ENCODE data around the gene ULBP2.
"Not testable (repeated sequence)": the region's sequence is repeated elsewhere in the genome, so short reads cannot be mapped to it uniquely, and the experiment has no call there.

ULBP2 gene

DNA sequence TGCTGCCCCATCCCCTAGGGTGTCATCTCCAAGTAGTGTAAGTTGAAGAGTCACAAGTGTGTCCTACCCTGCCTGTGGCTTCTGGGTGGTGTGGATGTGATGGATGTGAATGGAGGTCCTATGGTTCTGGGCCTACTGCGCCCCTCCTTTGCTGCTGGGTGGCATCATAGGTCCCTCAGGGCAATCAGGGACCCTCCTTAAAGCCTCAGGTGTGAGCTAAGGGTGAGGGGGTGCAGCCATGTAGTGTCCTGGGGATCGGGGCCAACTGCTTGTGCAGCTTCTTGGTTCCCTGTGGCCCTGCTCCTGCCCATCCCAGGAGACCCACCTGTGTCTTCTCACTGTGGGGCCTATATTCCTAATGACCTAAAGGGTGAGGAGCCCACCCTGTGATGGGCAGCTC is 24.5 kb downstream of the ULBP2 start:
- not testable (repeated sequence) for DNase-seq (ENCODE audit: low read depth in 2 of 3, low spot score in 1 of 3)

DNA sequence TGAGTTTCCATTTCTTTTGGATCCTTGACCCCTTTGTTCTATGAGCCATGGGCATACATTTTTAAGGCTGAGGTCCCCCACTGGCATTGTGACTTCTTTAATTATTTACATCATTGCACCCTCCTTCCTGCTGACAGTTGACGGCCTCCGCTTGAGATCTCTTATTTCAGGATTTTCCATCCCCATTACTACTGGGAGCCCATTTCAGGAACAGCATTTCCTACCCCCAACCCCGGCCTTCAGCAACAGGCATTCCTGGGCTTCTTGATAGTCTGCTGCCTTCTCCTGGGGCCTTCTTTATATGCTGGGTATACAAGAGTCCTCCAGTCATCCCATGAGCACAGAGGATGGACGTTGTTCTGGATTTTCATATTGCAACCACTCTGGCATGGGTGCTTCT is 25.8 kb downstream of the ULBP2 start:
- DNase-seq (ENCODE audit: low read depth in 2 of 3, low spot score in 1 of 3) = no peak

DNA sequence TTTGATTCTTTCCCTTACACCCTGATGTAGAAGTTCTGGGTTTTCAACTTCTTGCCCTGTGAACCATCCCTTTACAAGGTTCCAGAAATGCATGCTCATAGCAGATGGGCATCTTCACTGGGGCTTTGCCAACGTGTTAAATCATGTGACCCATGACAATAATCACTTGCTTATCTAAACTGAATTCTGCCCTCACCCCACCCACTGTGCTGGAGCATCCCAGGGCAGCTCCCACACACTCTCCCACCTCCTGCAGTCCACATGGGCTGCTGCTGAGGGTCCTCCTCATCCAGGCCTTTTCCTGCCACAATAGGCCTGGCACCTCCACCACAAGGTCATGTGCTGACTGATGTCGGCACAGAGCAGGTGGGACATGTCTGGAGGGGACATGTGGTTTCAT is 26.2 kb downstream of the ULBP2 start:
- DNase-seq (ENCODE audit: low read depth in 2 of 3, low spot score in 1 of 3) = not testable (repeated sequence)

DNA sequence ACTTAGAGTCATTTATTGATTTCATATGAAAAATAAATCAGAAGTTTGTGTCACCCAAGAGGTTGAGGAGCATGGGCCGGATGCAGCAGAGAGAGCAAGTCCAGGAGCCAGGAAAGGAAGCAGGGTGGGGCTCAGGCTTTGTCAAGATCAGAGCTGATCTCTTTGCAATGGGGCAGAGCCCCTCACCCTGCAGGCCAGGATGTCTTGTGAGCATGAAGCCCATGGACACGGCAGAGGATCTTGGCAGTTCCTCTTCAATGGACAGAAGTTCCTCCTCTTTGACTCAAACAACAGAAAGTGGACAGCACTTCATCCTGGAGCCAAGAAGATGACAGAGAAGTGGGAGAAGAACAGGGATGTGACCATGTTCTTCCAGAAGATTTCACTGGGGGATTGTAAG is 27.1 kb downstream of the ULBP2 start:
- DNase-seq (ENCODE audit: low read depth in 2 of 3, low spot score in 1 of 3) = not testable (repeated sequence)

DNA sequence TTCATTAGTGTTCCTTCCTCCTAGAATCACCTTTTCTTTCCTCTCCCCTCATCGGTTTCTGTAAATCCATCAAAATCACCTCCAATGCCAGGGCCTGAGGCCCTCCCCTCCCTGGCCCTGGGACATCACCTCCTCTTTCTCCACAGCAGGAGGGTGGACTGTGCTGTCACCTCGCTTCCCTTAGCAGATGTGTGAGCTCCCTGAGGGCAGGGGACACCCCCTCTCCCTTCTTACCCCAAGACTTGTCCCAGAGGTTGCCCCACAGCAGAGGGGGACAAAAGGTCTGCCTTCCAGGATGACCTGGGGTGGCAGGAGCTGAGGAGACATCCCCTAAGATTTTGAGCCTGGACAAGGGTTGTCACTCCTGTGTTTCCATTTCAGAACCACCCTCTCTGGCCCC is 27.8 kb downstream of the ULBP2 start:
- DNase-seq (ENCODE audit: low read depth in 2 of 3, low spot score in 1 of 3) = no peak

DNA sequence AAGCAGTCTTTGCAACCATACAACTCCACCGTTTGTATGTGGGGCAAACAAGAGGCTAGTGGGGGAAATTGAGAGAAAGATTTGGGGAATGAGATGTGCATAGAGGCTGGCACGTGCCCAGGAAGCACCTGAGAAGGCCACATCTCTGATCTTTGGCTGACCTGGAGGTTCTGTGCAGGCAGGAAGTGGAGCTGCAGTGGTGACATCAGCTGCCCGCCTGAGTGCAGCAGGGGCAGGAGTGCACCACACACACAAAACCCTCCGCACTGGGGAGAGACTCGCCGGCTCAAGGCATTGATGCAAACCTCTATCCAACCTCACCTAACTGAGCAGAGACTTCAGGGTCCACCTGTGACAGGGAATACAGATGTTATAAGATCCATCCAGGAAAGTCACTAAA is 32.6 kb downstream of the ULBP2 start:
- DNase-seq (ENCODE audit: low read depth in 2 of 3, low spot score in 1 of 3) = not testable (repeated sequence)

DNA sequence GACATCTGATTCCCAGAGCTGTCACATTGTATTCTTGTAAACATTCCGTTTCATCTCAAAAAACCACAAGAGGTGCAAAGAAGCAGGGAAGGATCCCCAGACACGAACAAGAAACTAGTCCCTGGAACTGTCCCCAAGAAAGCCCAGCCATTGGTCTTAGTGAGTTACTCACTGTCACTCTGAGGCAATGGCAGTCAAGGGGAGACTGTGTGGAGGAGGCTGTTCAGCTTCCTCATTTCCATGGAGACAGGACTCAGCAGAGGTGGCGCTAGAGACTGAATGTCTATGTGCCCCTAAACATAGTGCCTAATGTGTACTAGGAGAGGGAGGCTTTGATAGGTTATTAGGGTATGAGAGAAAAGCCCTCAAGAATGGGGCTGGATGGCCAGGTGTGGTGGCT is 33.0 kb downstream of the ULBP2 start:
- no peak for DNase-seq (ENCODE audit: low read depth in 2 of 3, low spot score in 1 of 3)

DNA sequence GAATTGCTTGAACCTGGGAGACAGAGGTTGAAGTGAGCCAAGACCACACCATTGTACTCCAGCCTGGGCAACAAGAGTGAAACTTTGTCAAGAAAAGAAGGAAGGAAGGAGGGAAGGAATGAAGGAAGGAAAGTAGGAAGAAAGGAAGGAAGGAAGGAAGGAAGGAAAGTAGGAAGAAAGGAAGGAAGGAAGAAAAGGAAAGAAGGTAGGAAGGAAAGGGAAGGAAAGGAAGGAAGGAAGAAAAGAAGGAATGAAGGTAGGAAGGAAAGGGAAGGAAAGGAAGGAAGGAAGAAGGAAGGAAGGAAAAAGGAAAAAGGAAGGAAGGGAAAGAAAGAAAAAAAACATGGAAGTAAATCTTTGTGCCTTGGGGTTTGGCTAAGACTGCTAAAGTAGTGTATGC is 33.6 kb downstream of the ULBP2 start:
- DNase-seq (ENCODE audit: low read depth in 2 of 3, low spot score in 1 of 3) = no peak

DNA sequence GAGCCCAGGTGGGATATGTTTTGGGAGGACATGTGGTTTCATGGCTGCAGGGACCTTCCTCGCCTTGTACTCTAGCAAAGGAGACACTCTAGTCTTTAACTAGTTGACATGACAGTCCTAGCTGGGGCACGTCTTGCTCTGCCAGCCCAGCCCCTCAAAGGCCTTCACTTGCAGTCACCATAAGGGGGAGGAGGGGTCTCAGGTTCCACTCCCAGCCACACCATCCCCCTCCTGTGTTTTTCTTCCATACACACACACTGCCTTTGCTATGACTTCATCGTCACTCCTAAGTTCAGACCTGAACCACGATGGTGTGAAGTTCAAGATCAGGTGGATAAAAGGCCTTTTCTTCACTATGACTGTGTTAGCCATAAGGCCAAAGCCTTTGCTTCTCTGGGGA is 35.4 kb downstream of the ULBP2 start:
- no peak for DNase-seq (ENCODE audit: low read depth in 2 of 3, low spot score in 1 of 3)

DNA sequence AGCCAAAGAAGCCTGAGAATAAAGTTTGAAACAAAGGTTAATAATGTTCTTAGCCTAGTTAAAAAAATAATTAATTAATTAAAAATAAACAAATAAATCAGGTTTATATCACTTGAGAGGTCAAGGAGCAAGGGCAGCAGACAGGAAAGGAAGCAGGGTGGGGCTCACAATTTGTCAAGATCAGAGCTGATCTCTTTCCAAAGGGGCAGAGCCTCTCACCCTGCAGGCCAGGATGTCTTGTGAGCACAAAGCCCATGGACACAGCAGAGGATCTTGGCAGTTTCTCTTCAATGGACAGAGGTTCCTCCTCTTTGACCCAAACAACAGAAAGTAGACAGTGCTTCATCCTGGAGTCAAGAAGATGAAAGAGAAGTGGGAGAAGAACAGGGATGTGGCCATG is 36.8 kb downstream of the ULBP2 start:
- DNase-seq (ENCODE audit: low read depth in 2 of 3, low spot score in 1 of 3) = no peak

DNA sequence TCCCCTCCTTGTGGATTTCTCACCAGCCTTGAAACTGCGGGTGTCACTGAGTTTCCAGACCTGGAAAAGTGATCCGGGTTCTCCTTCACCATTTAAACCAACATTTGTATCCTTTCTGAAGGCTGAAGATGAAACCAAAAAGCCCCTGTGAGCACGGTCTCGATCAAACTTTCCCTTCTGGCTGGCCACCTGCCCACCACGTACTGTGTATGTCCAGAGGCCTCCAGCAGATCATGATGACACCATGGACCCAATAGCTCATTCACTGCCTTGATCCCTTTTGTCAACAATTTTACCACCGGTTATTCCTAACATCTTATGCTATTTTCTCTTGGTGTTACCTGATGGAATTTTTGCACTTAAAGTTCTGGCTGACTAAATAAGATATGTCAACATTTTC is 37.5 kb downstream of the ULBP2 start:
- DNase-seq (ENCODE audit: low read depth in 2 of 3, low spot score in 1 of 3) = no peak

DNA sequence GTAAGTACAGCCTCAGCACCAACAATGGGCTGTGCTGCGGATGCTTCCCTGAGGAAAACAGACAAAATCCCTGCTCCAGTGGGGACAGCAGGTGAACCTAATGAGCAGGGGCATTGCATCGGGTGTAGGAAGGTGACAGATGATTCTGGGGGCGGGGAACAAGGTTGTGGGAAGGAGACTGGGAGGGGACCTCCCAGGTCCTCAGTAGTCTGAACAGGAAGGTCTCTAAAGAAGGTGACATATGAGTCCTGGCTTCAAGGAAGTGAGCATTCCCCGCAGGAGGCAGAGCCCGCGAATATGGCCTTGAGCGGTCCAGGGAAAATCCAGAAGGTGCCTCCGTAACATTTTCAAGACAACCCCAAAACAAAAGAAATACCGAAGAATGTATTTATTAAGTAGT is 41.3 kb downstream of the ULBP2 start:
- no peak for DNase-seq (ENCODE audit: low read depth in 2 of 3, low spot score in 1 of 3)

DNA sequence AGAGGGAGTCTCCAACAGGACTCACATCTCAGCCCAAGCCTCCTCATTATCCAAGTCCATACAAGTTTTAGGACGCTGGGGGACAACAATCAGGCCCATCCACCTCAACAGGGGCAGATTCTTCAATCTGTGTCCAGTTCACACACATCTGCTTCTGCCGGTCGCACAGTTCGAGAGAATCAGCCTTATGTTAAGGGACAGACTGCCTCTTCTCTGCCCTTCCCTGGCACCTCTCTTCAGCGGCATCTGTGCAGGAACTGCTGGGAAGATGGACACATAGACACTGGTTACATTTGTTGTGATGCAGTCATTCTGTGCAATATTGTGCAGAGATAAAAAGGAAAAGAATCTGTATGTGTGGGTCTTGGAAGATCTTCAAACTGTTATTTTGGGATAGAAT is 43.0 kb downstream of the ULBP2 start:
- no peak for DNase-seq (ENCODE audit: low read depth in 2 of 3, low spot score in 1 of 3)

DNA sequence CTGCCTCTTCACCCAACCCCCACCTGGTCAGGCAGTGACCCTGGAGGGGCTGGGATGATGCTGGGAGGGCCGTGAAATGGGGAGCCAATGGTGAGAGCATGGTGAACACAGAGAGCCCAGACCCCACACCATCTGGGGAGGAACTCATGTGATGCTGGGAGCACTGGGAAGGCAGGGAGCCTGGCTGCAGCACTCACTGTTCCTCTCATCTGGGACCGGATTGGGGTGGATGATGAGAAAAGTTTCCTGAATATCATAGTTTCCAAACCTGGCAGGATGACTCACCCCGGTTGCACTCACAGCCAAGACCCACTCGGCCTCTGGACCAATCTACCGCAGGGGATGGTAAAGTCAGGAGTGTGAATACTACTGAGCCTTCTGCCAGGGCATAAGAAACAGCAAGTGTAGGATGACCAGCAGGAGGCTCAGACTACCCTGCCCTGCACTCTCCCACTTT is 43.7 kb downstream of the ULBP2 start:
- no peak for DNase-seq (ENCODE audit: low read depth in 2 of 3, low spot score in 1 of 3)

DNA sequence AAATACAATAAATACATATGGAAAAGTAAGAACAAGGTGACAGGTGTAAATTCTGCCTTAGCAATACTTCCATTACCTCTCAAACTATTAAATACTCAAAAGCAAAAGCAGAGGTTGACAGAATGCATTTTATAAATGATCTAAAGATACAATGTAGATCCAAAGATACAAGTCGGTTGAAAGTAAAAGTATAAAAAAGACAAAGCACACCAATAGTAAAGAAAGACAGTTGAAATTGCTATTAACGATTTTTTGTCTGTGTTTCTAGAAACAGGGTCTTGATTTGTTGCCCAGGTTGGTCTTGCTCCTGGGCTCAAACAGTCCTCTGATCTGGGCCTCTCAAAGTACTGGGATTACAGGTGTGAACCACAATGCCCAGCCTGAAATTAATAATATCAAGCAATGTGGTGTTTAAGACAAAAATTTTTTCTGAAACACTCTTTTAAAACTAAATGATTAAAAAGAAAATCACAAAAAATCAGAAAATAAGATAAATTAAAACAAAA is 45.8 kb downstream of the ULBP2 start:
- no peak for DNase-seq (ENCODE audit: low read depth in 2 of 3, low spot score in 1 of 3)

DNA sequence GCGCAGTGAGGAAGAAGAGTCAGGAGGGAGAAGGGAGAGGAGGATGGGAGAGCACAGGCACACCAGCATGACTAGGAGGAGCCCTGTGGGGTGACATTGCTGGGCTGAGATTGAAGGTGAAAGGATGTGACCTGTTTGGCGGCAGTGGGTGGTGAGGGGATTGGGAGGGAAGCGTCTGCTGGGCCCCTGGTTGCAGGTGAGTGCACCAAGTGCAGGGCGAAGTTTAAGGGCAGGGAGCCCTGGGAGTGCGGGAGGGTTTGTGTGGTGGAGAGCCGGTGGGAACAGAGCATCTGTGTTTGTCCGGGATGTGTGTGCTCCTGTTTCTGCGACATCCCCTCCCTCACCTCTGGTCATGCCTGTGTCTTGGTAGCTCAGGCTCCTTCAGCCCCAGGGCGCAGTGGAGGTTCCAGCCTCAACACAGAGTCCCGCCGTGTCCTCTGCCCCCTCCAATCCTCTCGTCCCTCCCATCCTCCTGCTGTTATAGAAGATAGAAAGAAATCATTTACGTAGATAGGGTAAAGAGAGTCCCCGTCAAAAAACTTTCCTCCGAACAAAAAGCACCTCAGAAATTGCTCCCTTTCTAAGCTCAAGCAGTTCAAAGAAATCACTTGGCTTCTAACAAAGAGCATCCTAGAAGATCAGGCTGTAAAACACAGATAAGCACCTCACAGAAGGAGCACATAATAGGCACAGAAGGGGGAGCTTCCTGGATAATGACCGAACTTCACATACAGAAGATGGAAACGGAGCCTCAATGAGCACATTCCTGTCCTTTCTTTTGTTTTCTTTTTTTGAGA is 46.9 kb downstream of the ULBP2 start:
- no peak for DNase-seq (ENCODE audit: low read depth in 2 of 3, low spot score in 1 of 3)

DNA sequence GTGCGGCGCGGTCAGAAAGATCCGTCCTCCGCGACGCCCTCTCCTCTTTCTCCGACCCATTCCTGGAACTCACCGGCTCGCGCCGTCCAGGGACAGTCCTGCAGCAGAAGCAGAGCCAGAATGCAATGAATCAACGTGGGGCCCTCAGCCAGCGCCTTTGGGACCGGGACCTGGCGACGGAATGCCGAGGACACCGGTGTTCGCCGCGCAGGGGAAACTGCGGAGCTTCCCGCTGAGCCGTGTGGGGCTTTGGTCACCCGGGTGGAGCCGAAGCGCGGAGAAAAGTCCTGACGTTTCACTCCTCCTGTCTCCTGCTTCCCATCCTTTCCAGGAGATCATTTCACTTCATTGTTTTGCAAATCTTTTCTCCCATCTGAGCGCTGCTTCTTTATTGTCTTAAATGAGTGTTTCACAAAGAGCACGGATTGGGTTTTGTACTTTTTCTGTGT is 48.4 kb downstream of the ULBP2 start:
- no peak for DNase-seq (ENCODE audit: low read depth in 2 of 3, low spot score in 1 of 3)

DNA sequence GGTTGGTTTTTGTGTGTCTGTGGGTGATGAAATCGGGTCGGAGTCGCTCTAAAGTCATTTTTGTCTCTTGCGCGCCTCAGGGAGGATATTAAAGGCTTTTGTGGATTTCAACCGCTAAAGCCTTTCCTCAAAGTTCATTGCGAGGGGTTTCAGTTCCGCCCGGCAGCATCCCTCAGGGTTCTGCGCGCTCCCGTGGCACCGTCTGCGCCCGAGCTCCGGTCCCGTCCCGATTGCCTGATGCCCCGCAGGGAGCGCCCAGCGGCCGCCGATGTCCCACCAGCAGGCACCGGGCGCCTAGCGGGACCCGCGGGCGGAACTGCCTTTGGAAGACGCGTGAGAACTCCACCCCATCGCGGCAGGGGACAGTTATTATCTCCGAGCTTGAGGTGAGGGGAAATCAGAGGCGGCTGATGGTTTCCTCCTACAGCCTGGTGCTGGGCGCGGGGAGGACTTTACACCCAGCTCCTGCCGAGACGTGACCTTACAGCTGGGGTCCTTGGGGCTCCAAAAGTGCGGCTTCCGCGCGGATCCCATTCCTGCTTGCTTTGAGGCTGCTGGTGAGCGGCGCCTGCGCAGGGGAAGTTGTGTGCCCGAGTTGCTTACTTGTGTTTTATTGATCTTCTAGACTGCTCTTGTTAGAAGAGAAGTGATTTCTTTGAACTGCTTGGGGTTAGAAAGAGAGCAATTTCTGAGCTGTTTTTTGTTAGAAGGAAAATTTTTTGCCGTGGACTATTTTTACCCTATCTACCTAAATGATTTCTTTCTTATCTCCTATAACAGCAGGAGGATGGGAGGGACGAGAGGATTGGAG is 49.1 kb downstream of the ULBP2 start:
- no peak for DNase-seq (ENCODE audit: low read depth in 2 of 3, low spot score in 1 of 3)

DNA sequence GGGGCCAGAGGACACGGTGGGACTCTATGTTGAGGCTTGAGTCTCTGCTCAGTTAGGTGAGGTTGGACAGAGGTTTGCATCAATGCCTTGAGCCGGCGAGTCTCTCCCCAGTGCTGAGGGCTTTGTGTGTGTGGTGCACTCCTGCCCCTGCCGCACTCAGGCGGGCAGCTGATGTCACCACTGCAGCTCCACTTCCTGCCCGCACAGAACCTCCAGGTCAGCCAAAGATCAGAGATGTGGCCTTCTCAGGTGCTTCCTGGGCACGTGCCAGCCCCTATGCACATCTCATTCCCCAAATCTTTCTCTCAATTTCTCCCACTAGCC is 49.6 kb downstream of the ULBP2 start:
- DNase-seq (ENCODE audit: low read depth in 2 of 3, low spot score in 1 of 3) = not testable (repeated sequence)

DNA sequence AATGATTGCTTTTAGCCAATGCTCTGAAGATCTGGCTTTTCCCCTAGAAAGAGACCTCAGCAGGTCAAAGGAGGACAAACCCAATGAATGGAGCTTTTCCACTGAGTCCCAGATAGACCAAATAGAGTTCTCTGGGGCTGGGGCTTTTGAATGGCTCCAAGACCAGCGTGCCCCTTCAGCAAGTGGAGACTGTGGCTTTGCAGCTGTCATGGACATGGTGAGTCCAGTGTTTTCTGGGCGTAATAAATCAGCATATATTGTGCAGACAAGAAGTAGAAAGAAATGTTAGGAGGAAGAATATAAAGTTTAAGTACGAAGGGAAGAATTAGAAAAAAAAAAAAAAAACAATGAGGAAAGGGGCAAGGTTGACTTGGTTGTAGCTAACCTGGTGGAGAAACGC is 50.0 kb downstream of the ULBP2 start:
- DNase-seq (ENCODE audit: low read depth in 2 of 3, low spot score in 1 of 3) = no peak

DNA sequence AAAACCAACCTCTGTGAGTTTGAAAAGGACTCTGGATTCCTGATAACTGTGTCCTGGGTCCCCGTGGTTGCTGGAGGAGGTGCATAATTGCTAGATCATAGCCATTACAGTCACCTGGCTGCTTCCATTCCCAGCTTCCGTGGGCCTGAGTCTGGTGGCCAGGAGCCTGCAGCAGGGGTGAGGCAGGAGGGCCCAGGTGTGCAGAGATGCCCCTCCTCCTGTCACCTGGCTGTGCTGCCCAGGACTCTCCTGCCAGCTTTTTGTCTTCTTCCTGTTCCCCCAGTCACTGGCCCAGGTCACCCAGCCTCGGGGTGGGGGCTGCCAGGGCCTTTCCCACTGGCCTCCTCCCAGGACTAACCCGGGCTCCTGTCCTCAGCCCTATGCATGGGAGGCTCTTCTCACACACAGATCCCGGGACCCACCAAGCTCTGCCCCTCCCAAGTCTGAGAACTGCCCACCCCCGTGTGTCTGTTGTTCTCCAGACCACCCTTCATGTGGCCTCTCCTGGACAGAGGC is 53.5 kb downstream of the ULBP2 start:
- DNase-seq (ENCODE audit: low read depth in 2 of 3, low spot score in 1 of 3) = no peak

DNA sequence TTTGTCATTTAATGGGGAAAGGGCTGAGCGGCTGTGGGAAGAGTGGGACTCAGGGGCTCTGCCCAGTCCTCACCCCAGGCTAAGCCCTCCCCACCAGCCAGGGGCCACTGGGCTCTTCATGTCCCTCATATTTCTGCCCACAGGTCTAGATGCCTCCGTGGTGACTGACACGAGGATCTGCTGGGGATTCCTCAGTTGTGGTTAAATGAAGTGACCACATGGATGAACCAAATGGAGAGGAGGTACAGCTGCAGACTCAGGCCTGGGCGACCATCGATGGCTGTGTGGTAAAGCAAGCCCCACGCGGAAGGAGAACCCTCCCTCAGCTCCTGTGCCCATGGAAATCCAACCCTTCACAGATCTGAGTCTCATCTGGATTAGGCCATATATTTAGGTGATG is 54.2 kb downstream of the ULBP2 start:
- no peak for DNase-seq (ENCODE audit: low read depth in 2 of 3, low spot score in 1 of 3)
